GM21423 (cell line): Measurements from ENCODE around the gene BCAS3.
"Not testable (repeated sequence)": the region's sequence is repeated elsewhere in the genome, so short reads cannot be mapped to it uniquely, and the experiment has no call there.

Experiments used
- ATAC-seq: cut with Tn5 transposase; IDR thresholded peaks from one replicate; pipeline ENCODE4 v1.9.1; 2021; ENCODE audit warnings: mild to moderate bottlenecking, moderate library complexity; ENCODE audit not compliant: unreplicated experiment

BCAS3 gene

DNA sequence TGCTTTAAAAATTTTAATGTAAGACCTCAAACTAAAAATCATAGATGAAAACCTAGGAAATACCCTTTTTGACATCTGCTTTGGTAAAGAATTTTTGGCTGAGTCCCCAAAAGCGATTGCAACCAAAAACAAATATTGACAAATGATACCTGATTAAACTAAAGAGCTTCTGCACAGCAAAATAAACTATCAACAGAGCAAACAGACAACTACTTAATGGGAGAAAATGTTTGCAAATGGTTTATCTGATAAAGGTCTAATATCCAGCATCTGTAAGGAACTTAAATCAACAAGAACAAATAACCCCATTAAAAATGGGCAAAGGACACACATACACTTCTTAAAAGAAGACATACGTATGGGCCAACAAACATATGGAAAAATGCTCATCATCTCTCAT lies 242.5 kb downstream of the BCAS3 start:
- ATAC-seq = no peak

DNA sequence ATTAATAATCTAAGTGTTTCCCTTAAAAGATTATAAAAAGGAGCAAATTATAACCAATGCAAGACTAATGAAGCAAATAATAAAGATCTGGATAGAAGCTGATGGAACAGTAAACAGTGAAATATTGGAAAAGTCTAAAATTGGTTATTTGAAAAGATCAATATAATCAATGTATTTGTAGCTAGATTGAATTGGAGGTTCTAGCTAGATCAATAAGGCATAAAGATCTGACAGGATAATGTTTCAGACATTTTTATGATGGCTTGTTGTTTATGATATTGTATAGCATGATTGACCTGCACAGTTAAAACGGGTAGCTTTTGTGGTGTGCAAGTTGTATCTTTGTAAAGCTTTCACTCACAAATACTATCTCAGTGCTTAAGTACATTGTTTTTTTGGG lies 245.3 kb downstream of the BCAS3 start:
- no peak for ATAC-seq

GRCh38 chr17:60926466-60927183 lies 249.0 kb downstream of the BCAS3 start:
- no peak for ATAC-seq

DNA sequence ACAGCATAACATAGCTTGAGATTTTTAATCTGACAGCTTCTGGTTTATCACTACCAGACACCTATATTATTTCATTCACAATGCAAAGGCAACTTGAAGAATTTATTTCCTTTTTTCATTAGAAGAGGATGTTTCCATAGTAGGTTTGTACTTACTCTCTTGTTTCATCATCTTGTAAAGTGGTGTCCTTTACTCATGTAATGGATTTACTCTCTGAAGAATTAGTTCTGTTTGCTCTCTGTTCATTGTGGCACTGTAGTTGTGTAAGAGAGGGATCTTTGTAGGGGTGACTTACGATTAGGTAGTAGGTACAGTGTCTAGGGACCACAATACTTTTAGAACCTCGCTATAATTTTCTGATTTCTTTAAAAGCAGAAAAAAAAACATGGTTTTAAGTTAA lies 256.1 kb downstream of the BCAS3 start:
- no peak for ATAC-seq

- no peak for ATAC-seq
These were observed 257.1 kb downstream of the BCAS3 start for GRCh38 chr17:60934723-60935122.

- not testable (repeated sequence) for ATAC-seq
These were observed 258.3 kb downstream of the BCAS3 start for GRCh38 chr17:60935991-60936390.

DNA sequence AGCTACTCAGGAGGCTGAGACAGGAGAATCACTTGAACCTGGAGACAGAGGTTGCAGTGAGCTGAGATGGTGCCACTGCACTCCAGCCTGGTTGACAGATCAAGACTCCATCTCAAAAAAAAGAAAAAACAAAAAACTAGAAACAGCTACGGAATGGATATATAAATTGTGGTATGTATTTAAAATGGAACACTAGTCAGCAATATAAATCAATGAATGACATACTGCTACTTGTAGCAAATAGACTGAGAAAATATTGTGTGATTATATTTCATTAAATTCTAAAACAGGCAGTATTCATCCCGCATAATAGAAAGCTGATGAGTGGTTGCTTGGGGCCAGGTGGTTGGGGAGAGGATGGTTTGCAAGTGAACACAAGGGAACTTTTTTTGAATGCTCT lies 261.7 kb downstream of the BCAS3 start:
- no peak for ATAC-seq

GRCh38 chr17:60941028-60941427 lies 263.4 kb downstream of the BCAS3 start:
- ATAC-seq = no peak

DNA sequence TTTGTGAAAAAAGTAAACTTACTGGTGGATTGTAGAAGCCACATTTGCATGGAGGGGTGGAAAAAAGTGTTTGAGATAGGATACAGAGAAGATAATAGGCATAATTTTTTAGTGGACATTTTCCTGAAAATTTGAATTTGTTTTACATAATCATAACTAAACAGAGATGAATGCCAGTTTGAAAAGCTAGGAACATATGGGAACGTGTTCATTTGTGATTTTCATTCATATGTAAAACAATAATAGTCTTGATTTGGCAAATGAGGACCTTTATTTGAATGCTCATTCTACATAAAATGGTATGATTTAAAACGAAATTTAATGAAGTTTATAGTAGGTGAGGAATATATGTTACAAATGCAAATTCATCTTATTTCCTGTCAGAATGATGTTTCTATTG lies 263.9 kb downstream of the BCAS3 start:
- no peak for ATAC-seq

GRCh38 chr17:60944751-60945150 lies 267.1 kb downstream of the BCAS3 start:
- ATAC-seq = no peak

DNA sequence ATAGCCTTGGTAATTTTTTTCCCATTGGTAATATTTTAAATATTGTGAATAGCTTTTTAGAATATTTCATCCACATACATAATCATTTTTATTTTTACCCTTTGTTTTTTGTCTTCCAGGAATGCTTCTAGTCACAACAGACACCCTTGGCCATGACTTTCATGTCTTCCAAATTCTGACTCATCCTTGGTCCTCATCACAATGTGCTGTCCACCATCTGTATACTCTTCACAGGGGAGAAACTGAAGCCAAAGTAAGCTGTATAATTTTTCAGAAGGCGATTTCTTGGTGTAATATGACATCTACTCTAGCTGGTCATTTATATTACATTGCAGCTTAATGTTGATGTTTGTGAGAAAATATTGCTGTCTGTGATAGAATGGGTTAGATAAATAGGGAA lies 269.4 kb downstream of the BCAS3 start:
- ATAC-seq = no peak

DNA sequence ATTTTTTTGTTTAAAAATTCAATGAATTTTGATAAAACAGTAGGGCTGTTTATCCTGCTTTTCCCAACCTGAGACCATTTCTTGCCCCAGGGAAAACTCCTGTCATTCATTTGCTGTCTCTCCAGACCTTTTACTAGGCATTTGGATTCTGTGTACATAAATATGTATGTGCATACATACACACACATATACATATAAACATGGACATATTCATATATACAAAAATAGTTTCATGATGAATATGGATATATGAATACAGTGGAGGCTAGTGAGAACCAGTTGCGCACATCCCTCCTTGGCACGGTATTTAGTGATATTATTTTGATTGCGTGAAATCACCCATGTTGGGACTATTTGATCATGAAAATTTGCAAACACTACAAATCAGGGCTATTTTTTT lies 269.9 kb downstream of the BCAS3 start:
- ATAC-seq = no peak

GRCh38 chr17:60952747-60953146 lies 275.1 kb downstream of the BCAS3 start:
- ATAC-seq = no peak

- ATAC-seq = no peak
These were observed 281.4 kb downstream of the BCAS3 start for GRCh38 chr17:60959011-60959410.

DNA sequence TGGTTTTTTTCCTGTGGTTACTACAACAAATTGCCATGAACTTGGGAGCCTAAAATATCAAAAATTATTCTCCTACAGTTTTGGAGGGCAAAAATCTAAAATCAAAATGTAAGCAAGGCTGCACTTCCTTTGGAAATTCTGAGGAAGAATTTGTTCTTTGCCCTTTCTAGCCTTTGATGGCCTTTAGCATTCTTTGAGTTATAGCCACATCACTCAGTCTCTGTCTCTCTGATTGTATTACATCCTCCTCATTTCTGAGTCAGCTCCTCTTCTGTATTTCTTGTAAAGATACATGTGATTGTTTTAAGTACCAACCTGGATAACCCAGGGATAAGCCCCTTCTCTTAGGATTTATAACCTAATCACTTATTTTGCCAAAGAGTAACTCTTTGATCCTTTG lies 282.0 kb downstream of the BCAS3 start:
- no peak for ATAC-seq

DNA sequence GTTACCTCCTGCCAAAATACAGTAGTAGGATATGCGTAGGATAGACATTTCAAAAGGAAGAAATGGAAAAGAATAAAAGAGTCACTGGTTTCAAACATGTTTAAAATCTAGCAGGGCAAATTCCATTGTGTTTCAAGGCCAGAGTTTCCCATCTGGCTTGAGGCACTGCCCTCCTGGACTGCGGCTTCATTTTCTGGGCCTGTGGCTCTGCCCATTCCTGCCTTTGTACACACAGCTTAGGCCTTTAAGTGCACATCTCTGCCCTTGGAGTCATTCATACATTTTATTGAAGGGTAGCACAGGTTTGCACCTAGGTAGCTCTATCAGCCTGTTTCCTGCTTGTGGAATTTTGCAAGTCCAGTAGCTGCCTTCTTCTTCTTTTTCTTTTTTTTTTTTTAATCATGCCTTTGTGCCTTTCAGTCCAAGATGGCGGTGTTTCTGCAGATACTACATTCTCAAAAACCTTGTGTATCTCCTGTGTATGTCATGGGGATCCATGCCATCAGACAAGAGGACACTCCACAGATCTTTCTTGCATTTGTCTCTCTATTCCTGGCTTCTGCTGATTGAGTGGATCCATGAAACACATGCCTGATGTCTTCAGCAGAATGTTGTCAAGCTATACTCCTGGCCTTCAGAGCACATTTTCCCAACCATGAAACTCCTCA lies 282.9 kb downstream of the BCAS3 start:
- no peak for ATAC-seq

DNA sequence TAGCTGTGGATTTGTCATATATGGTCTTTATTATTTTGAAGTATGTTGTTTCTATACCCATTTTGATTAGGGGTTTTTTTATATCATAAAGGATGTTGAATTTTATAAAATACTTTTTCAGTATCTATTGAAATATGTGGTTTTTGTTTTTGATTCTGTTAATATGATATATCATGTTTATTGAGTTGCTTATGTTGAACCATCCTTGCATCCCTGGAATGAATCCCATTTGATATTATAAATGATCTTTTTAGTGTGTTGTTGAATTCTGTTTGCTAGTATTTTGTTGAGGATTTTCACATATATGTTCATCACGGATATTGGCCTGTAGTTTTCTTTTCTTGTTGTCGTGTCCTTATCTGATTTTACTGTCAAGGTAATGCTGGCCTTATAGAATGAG lies 286.5 kb downstream of the BCAS3 start:
- ATAC-seq = no peak

DNA sequence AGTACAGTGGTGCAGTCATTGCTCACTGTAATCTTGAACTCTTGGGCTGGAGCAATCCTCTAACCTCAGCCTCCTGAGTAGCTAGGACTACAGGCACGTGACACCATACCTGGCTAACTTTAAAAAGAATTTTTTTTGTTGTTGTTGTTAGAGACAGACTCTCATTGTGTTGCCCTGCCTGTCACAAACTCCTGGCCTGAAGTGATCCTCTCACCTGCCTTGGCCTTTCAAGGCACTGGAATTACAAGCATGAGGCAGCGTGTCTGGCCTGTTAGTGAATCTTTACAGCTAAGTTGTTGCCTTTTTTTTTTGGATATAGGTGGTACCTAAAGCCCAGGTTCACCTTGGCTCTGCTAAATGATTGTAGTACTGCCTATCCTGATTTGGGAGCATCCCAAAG lies 290.6 kb downstream of the BCAS3 start:
- no peak for ATAC-seq

DNA sequence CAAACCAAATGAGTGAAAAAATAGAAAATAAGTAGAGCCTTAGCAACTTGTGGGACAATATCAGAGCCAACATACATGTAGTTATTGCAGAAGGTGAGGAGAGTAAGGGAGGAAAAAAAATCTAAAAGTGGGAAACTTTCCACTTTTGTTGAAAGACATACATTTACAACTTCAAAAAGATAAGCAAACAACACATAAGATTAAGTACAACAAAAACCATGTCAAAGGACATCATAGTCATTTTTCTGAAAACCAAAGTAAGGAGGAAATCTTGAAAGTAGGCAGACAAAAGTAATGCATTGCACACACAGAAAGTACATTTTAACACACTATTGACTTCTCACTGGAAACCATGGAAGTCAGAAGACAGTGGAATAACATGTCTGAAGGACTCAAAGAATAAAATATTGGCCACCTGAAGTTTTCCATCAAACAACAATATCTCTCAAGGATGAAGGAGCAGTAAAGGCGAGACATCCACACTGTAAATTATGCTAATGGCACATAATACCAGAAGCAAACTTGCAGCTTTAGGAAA lies 291.9 kb downstream of the BCAS3 start:
- ATAC-seq = no peak

- ATAC-seq = no peak
These were observed 293.1 kb downstream of the BCAS3 start for GRCh38 chr17:60970741-60971140.

GRCh38 chr17:60971515-60972369 lies 294.1 kb downstream of the BCAS3 start:
- ATAC-seq = no peak

- not testable (repeated sequence) for ATAC-seq
These were observed 299.2 kb downstream of the BCAS3 start for GRCh38 chr17:60976861-60977260.
